Astrocyte of the cerebellum (primary cell): ENCODE results near the gene PTK7.

Source experiments
- DNase-seq: peaks from one replicate; pipeline ENCODE4 v3.0.0-alpha.2; 2011; ENCODE audit warnings: low read depth
- H3K4me3 ChIP-seq: 2 replicates; pipeline ENCODE4 v1.5.1; 2011; ENCODE audit warnings: mild to moderate bottlenecking, low read depth, low read length, moderate library complexity
- CTCF ChIP-seq: IDR thresholded peaks from 2 replicates; pipeline ENCODE4 v1.5.1; 2012; ENCODE audit warnings: low read length, low read depth, moderate library complexity, mild to moderate bottlenecking; ENCODE audit errors: missing control alignments
- in situ Hi-C: cut with HindIII; loops from 2 replicates; pipeline ENCODE4 v1.10.0; 2017; ENCODE audit warnings: low sequenced_read_pairs

The PTK7 gene

GRCh38 chr6:43122146-43122545 is 46.0 kb downstream of the PTK7 start:
- no peak for TF ChIP-seq CTCF
- no peak overlapping the region for H3K4me3 ChIP-seq
- DNase-seq = no peak
- in situ Hi-C loops = no loop called here

- in situ Hi-C loops = no loop called here
- no peak for DNase-seq
- TF ChIP-seq CTCF = no peak
- no peak overlapping the region for H3K4me3 ChIP-seq
Measured at GRCh38 chr6:43123461-43124314, 47.6 kb downstream of the PTK7 start.

- no peak for DNase-seq
- no peak overlapping the region for H3K4me3 ChIP-seq
- in situ Hi-C loops = no loop called here
- no peak for TF ChIP-seq CTCF
Measured at GRCh38 chr6:43124481-43124880, 48.4 kb downstream of the PTK7 start.

- TF ChIP-seq CTCF = no peak
- in situ Hi-C loops = no loop called here
- H3K4me3 ChIP-seq = no peak overlapping the region
- DNase-seq = peak; percentile 78
Measured at GRCh38 chr6:43125119-43125518, 49.0 kb downstream of the PTK7 start.

- no peak overlapping the region for H3K4me3 ChIP-seq
- in situ Hi-C loops = no loop called here
- no peak for DNase-seq
- TF ChIP-seq CTCF = no peak
Measured at GRCh38 chr6:43125555-43125954, 49.4 kb downstream of the PTK7 start.

GRCh38 chr6:43127180-43127579 is 51.1 kb downstream of the PTK7 start:
- in situ Hi-C loops = no loop called here
- H3K4me3 ChIP-seq = no peak overlapping the region
- DNase-seq = no peak
- TF ChIP-seq CTCF = no peak
